ENCODE measurements around the gene XPO5. TPM values are rescaled to one million over a fixed set of nuclear protein-coding genes. Genes with fewer than 3 reads are reported as not detected.

The XPO5 gene
- total and polyA plus RNA-seq, 9 of the 15 experiments (the other 6 are each of a cell fraction or from before 2014, with no cell fraction given) = 36.0 to 170 (median 99.1) TPM

GRCh38 chr6:43477235-43478007 is 98.4 kb downstream of the XPO5 start, which contains the start of gene TJAP1 (continued):
- TF ChIP-seq SMC3 (conservative IDR thresholded peaks at IDR 0.05; ENCODE audit: insufficient read depth, low read depth, low read length) (no peak), RFX7 (CRISPR knock-in tag; IDR thresholded peaks at IDR 0.05) (no peak), ZNF57 (CRISPR knock-in tag; IDR thresholded peaks at IDR 0.05) (no peak), MIER1 (IDR thresholded peaks at IDR 0.05; ENCODE audit: low read depth) (no peak), DACH1 (IDR thresholded peaks at IDR 0.05; ENCODE audit: partially characterized antibody) (peak; percentile 46), IRF2 (CRISPR knock-in tag; IDR thresholded peaks at IDR 0.05) (no peak), BRCA1 (IDR thresholded peaks at IDR 0.05) (no peak), BRCA1 (CRISPR knock-in tag; IDR thresholded peaks at IDR 0.05) (no peak), ZNF699 (CRISPR knock-in tag; IDR thresholded peaks at IDR 0.05; ENCODE audit: insufficient replicate concordance) (no peak), FOXJ3 (CRISPR knock-in tag; IDR thresholded peaks at IDR 0.05) (no peak), U2AF2 (optimal IDR thresholded peaks at IDR 0.05; ENCODE audit: low read depth, low read length) (no peak), RAD21 (CRISPR knock-in tag; conservative IDR thresholded peaks at IDR 0.05 in 1 of 2, IDR thresholded peaks at IDR 0.05 in 1 of 2) (no peak), NKRF (IDR thresholded peaks at IDR 0.05; ENCODE audit: borderline replicate concordance) (peak; percentile 83; the same call in 1 of the 2 replicates), SUPT5H (IDR thresholded peaks at IDR 0.05) (peak; percentile 98), POLR2H (tag; IDR thresholded peaks at IDR 0.05; ENCODE audit: low read depth) (peak; percentile 81; the same call in 1 of the 2 replicates), SRSF9 (IDR thresholded peaks at IDR 0.05; ENCODE audit: borderline replicate concordance, low read depth, low read length) (no peak), LEF1 (IDR thresholded peaks at IDR 0.05) (no peak), MEF2A (IDR thresholded peaks at IDR 0.05; ENCODE audit: control insufficient read depth, low read depth, low read length) (no peak), PCBP1 (IDR thresholded peaks at IDR 0.05; ENCODE audit: low read depth, low read length, poor library complexity, severe bottlenecking) (no peak), NFIX (CRISPR knock-in tag; IDR thresholded peaks at IDR 0.05; ENCODE audit: low read depth) (no peak), TRIM28 (IDR thresholded peaks at IDR 0.05) (no peak), TAF7 (tag; IDR thresholded peaks at IDR 0.05) (peak; percentile 94)
- TF ChIP-seq, protein P1, sequence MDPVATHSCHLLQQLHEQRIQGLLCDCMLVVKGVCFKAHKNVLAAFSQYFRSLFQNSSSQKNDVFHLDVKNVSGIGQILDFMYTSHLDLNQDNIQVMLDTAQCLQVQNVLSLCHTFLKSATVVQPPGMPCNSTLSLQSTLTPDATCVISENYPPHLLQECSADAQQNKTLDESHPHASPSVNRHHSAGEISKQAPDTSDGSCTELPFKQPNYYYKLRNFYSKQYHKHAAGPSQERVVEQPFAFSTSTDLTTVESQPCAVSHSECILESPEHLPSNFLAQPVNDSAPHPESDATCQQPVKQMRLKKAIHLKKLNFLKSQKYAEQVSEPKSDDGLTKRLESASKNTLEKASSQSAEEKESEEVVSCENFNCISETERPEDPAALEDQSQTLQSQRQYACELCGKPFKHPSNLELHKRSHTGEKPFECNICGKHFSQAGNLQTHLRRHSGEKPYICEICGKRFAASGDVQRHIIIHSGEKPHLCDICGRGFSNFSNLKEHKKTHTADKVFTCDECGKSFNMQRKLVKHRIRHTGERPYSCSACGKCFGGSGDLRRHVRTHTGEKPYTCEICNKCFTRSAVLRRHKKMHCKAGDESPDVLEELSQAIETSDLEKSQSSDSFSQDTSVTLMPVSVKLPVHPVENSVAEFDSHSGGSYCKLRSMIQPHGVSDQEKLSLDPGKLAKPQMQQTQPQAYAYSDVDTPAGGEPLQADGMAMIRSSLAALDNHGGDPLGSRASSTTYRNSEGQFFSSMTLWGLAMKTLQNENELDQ (CRISPR knock-in tag; IDR thresholded peaks at IDR 0.05; ENCODE audit: borderline replicate concordance) = no peak
- TF ChIP-seq, protein P2, sequence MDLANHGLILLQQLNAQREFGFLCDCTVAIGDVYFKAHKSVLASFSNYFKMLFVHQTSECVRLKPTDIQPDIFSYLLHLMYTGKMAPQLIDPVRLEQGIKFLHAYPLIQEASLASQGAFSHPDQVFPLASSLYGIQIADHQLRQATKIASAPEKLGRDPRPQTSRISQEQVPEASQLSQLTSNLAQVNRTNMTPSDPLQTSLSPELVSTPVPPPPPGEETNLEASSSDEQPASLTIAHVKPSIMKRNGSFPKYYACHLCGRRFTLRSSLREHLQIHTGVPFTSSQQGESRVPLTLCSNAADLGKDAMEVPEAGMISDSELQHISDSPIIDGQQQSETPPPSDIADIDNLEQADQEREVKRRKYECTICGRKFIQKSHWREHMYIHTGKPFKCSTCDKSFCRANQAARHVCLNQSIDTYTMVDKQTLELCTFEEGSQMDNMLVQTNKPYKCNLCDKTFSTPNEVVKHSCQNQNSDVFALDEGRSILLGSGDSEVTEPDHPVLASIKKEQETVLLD (IDR thresholded peaks at IDR 0.05) = peak; percentile 66; the same call in 1 of the 2 replicates
